Inferior parietal cortex (tissue), 1 donor: ENCODE data around the gene CD58.
A peak's percentile ranks its signal among the peaks of the same experiment; 100 is the strongest.
"Not testable (repeated sequence)": the region's sequence is repeated elsewhere in the genome, so short reads cannot be mapped to it uniquely, and the experiment has no call there.

Experiments
- DNase-seq: peaks from one replicate; pipeline ENCODE4 v3.0.0-alpha.2; 2016; ENCODE audit errors: extremely low spot score

The CD58 gene

DNA sequence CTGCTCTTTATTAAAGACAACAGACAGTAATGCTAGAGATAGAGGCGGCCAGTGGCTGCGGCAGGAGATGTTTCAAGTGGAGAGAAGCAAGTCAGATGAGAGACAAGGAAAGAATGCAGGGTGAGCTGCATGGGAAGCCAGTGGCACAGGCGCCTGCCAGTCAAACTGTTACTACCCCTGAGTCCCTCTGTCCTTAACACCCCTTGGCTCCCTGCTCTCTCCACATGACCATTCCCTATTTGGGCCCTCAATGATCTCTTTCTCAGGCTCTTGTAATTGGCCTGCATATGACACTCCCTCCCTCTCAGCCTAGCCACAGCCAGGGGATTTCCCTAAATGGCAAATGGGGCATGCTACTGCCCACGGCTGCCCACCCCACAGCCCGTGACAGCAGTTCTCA is 22.6 kb upstream of the CD58 start:
- not testable (repeated sequence) for DNase-seq

- DNase-seq, result not testable (repeated sequence)
Measured at GRCh38 chr1:116591951-116592605, 21.3 kb upstream of the CD58 start.

DNA sequence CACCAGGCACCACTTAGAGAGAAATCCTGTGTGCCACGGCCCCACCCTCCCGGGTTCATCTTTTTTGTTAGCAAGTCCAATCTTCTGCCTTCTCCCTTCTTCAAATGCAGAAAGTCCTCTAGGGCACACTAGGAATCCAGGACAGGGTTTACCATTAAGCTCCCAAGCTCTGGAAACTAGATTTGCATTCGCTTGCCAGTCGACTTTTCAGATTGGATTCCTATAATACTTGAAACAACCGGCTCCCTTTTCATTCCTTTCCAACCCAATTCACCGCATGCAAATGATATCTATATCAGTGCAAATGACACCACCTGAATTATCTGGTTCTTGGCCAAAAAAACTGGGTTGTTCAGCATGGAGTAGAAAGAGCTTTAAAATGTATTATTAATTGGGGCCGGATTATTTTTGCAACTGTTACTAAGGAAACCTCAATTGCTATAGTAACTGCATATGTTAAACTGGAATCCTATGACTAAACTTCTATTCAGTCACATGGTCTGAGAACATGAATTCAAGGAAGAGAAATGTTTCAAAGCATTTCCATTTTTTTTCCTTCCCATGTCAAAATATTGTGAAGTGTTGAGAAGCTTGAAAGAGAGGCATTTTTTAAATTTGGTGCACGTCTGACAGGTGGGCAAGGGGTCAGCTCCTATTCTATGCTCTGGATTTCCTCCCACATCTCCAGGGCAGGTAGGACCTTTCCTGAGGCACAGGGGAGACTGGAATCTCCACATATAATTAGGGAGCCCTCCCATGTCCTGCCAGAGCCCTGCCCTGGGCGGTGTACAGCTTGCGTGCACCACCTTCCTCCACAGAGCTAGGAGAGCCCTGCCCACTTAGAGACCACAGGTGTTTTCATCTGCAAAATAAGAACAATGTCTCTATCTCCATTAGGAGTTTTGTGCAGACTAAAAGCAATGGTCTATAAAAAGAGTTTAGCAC is 20.5 kb upstream of the CD58 start:
- DNase-seq, result not testable (repeated sequence)

DNA sequence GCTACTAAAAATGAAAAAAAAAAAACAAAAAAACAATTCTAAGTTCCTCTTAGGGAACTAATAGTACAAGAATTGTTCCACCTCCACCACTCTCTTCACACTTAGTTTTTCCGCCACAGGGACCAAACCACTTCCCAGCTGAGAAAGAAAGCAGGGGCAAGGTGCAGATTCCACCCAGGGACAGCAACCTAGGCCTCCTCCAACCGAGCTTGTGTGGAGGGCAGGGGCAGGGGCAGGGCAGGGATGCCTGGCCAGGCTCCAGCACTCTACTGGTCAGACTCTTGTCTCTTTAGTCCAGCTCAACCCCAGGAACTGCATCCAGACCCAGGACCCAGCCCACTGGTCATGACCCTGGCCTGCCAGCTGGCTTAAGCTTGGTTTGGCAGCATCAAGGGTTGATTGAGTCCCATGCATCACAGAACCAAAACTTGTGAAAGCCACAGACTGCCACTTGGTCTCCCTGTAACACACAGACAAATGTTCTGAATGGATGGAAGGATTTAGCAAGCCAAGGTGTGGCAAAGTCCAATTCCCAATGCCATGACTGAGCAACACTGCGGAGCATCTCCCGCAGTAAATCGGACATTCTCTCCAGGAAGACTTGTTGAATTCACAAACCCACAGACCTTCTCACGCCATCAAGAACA is 19.7 kb upstream of the CD58 start:
- not testable (repeated sequence) for DNase-seq

DNA sequence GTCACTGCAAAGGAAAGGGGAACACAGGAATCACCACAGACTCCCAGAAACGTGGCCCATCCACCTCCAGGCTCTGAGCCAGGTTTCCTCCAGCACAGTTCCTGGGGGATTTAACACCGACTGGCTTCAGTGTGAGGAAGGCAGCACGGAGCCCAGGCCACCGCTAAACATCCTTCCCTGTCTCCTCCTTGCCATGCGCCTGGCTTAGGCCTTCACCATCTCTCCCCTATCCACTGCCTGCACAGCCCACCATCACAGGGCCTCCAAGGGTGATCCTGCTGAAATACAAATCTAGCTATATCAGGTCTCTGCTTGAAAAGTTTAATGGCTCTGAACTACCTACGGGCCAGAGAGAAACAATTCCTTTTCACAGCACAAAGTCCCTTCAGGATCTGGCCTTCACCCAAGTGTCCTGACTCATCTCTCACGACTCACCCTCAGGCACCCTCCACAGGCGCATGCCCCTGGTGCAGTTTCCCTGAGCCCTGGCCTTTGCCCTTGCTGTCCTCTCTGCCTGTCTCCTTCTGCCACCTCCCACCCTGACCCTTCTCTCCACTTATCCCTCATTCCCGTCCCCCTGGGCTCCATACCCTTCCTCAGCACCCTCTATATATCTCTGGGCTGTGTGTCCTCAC is 18.4 kb upstream of the CD58 start:
- not testable (repeated sequence) for DNase-seq

DNA sequence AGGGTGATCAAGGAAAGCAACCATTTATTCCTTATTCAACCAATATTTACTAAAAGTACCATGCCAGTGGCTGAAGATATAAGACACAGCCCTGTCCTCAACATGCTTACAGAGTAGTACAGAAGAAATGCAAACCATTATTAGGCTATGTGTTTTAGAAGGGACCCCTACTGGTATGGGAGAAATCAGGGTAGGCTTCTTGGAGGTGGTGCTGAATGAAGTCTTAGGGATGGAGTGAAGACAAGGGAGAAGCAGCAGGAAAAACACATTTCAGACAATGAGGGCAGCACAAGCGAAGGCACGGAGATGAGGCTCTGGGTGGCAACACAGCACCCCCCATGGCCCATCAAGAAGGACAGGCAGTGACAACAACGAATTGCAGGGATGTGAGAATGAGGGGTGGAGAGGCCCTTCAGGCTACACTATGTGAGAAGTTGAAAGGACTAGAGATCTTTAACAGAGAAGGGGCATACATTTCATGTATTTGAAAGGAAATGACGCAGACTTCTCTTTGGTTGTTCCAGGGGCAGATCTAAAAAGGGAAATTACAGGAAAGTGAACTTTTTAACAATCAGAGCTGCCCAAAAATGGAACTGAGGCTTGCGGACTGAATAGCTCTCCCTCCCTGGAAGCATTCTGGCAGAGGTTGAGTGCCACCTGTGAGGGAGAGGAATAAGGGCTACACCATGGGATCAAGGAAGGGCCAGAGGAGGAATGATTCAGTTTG is 16.8 kb upstream of the CD58 start:
- no peak for DNase-seq

DNA sequence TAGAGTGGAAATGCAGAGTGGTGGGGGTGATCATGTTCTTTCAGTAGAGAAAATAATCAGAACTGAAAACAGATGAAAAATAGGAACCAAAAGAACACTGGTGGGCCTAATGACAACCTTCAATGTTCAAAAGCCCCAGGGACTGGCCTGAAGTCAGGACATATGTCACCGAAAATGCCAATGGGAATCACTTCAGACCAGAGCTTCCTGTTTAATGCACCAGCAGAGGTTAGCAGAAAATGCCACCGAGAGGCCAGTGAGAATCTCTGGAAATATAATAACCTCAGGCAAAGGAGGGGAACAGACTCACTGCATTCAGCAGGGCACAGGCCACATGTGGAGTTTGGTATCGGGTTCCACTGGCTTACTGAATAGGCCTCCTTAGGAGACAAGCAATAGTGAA is 15.9 kb upstream of the CD58 start:
- DNase-seq, result no peak

GRCh38 chr1:116585886-116586285 is 15.1 kb upstream of the CD58 start:
- DNase-seq, result no peak

- no peak for DNase-seq
Measured at GRCh38 chr1:116581323-116581885, 10.6 kb upstream of the CD58 start.

- DNase-seq, result no peak
Measured at GRCh38 chr1:116580446-116581322, 9.9 kb upstream of the CD58 start.

DNA sequence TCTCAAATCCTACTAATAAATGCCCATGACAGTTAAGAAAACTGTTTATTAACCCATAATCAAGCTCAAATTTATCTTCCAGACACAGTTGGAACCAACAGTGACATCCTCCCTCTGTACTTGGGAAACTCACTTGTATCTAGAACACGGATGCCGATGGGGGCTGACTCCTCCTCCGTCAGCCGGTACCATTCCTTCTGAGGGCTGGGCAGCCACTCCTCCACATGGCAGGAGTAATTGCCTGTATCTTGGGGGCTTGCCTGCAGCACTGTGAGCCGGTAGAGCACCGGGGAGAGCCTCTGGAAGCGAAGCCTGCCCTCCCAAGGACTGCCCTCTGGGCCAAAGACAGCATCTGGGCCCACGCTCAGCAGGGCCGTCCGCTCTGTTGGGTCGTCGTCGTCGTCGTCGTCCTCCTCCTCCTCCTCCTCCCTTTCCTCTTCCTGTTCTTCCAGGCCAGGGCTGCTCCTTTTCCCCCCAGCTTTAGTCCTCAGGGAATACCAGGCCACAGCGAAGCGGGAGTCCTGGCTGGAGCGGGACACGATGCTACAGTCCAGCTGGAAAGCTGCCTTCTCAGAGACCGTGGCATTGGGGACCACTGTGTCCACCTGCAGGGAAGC is 8.5 kb upstream of the CD58 start:
- no peak for DNase-seq

DNA sequence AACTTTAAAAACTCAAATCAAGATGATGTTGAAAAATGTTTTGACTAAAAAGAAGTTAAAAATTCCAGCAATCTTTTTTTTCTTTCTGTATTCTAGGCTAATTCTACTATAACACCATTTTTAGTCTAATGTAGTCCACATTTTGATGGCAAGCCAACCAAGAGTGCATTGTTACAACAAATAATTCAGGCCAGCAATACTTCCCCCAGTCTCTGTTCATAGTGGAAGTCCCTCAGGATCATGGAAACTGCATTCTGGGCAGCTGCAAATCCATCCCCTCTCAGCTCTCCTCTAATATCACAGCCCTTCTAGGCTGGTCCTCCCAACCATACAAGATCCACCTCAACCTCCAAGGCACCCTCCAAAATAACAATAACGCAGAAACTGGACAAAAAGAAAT is 7.8 kb upstream of the CD58 start:
- no peak for DNase-seq

- no peak for DNase-seq
Measured at GRCh38 chr1:116577759-116578314, 7.0 kb upstream of the CD58 start.

GRCh38 chr1:116574581-116575291 is 3.9 kb upstream of the CD58 start:
- DNase-seq, result peak; percentile 91

DNA sequence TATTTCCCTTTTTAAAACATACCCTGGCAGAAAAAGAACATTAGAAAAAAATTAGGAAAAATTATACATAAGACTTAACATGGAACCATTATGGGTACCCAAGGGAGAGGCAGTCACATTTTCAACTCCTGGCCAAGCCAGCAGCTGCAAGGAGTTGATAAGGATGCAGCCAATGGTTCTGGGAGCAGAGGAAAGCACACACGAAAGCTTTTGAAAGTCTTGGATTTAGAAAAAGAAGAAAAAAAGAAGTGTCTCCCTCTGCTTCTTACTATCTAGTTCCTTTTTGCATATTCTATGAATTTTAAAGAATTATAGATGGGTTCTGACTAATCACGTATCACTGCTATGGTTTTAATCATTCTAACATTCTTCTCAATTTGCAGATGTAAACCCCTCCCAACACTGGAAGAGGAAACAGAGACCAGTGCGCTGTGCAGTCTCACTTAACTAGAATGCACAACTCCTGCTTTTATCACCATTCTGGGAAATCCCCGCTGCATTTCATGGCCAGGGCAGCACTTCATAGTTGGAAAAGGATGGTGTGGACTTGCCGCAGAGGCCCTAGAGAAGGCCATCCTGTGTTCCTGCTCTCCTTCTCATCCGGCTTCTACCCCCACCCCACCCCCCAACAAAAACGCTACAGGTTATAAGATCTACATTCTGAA is 2.7 kb upstream of the CD58 start:
- DNase-seq, result no peak

GRCh38 chr1:116572771-116573430 is 2.1 kb upstream of the CD58 start:
- DNase-seq, result no peak

- DNase-seq, result no peak
Measured at GRCh38 chr1:116572099-116572498, 1.3 kb upstream of the CD58 start.
